ENCODE results near the gene KCNK2.

The KCNK2 gene

DNA sequence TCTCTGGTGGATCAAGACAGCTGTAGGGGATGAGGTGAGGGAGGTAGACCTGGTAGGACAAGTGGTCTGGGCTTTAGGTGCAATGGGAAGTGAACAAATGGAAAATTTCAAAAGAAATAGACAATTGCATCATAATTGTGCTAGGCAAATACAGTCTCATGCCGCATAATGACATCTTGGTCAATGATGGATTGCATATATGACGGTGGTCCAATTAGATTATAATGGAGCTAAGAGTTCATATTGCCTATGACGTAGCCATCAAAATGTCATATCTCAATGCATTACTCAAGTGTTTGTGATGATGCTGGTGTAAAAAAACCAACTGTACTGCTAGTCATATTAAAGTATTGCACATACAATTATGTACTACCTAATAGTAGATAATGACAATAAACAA, 19.0 kb downstream of the KCNK2 start:
- DNase-seq: no peak

DNA sequence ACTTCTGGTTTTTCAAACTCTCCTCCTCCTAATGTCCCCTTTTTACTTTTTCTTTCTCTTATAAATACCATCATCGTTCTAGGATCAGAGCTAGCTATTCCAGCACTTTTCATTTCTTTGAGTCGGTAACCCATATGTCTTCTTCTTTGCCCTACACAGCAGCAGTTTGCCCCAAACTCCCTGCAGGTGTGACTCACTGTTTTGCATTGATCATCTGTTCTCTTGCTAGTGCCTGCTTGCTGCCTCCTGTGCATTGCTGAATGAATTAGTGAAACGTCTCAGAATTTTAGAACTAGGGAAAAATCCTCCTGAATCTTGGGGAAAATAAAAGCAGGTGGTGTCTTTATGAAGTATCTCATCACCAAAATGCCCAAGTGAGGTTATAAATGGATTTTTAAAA, 21.7 kb downstream of the KCNK2 start:
- DNase-seq: no peak

DNA sequence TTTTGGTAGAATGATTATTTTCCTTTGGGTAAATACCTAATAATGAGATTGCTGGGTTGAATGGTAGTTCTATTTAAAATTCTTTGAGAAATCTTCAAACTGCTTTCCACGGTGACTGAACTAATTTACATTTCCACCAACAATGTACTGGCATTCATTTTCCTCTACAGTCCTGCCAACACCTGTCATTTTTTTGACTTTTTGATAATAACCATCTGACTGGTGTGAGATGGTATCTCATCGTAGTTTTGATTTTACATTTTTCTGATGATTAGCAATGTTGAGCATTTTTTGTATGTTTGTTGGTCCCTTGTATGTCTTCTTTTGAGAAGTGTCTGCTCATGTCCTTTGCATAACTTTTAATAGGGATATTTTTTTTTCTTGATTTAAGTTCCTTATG, 23.5 kb downstream of the KCNK2 start:
- DNase-seq: no peak

GRCh38 chr1:215109171-215109570, 26.6 kb downstream of the KCNK2 start:
- no peak for DNase-seq

DNA sequence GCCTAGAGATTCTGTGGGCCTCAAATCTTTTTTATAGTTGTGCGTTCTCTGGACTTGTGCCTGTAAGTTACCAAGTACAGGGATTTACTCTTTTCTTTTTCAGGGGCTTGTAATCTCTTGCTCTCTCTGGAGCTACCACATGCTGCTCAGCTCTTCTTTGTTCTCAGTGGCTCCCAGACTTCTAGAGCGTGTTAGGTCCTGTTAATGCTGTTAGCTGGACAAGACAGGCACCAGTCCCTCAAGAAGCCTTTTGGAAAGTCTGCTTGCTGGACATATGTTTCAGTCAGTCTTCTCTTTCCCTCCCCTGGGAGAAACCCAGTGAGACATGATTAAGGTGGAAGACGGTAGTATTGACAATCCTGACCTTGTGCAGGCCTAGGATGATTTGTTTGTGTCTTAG, 29.4 kb downstream of the KCNK2 start:
- DNase-seq: no peak

GRCh38 chr1:215113776-215114153, 31.2 kb downstream of the KCNK2 start:
- DNase-seq: no peak

DNA sequence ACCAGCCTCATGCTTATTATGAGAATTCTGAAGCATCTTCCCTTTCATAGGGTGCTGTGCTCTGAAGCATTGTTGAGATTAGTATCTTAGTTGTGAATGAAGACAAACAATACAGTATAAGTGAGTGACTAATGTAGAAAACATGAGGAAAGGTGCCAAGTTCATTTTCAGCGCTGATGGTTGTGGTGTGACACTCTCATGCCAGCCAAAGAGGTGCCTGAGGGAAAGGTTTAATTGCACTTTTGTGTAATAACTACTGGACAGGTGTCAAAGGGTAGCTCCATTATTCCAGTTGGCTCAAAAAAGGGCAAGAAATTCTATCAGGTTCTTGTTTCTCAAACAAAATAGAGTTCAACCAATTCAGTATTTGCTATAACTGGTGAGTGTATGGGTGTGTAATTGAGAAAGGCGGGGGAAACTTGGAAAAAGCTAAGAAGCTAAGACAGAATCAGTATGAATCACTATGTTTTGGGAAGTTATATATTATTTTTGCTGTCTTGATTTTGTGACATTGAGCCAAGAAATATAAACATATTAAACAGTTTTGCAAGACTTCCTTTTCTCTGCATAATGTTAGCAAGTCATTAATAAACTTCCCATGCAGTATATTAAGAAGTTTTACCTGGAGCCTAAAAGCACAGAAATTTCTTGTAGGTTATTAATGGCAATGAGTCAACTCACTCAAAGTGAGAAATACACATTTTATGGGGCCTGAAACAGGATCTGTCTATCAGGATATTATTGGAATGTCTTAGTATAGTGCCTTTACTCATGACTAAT, 31.8 kb downstream of the KCNK2 start:
- peak; percentile 15 for DNase-seq

DNA sequence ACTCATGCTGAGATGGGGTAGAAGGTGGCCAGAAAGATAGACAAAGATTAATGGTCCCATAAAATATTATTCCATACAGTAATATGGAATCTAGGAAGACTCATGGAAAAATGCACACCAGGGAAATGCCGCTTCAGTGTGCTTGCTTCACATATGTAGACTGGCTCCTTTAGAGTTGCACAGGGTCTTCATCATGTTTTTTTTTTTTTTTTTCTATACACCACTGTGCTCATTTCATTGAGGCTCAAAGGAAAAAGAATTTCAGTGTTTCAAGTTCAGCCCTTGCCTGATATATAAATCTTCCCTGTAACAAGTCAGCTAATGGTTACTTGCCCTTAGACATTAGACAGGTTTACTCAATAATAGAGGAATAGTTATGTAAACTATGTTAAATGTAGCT, 33.2 kb downstream of the KCNK2 start:
- DNase-seq: no peak

DNA sequence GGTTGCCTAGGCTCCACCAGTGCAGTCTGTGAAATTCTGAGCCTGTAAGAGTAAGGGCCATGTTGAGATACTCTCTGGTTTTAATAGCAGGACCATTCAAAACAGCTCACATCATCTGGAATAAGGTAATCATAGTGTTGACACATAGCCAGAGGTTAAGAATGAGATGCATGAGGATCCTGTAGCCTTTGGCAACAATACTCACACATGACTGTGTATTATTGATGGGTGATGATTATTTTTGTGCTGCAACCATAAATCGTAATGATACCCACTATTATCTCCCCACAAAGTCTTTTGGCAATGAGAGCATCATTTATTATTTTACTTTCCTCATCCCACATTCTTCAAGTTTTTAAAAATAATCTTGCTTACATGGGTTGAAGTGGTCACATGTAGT, 35.5 kb downstream of the KCNK2 start:
- no peak for DNase-seq

GRCh38 chr1:215119056-215119455, 36.5 kb downstream of the KCNK2 start:
- DNase-seq: no peak

DNA sequence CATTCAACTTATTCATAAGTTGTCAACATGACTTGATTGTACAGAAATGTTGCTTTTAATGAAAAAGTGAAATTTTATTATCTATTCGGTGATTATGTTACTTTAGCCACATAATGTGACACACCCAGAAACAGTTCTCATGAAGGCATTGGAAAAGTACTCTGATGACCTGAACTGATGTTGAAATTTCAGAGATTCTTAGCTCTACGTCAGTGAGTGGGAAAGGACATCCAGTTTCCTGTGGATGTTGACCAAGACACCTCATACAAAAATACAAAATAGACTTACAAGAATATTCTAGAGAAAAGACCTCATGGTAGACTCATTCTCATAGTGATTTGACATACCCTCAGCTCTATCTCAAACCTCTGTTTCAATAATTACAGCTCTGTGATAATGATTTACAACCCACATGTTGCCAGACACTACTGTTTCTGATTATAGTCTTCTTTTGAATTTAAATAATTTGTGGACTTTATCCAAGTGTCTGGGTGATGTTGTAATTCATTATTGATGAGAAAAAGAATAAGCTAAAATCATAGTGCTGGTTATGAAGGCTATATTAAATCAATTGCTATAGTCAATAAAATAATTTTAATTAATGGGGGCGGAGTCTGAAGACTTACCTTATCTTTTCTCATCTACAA, 37.3 kb downstream of the KCNK2 start:
- no peak for DNase-seq

- no peak for DNase-seq
Measured at GRCh38 chr1:215128504-215128903, 46.0 kb downstream of the KCNK2 start.

DNA sequence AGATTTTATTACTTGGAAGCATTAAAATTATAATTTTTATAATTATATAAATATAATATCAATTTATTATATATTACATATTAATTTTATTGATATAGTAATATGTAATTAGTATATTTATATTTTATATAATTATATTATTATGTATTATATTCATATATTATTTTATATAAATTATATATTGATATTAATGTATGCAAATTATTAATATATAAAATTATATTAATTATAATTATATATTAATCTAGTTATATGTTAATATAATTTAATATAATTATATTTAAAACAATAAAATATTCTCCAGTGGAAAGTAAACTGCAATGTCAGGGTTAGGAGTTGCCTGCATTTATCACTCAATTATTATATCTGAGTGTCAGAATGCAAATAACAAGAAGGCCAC, 48.8 kb downstream of the KCNK2 start:
- DNase-seq: no peak

- no peak for DNase-seq
Measured at GRCh38 chr1:215132156-215132555, 49.6 kb downstream of the KCNK2 start.

DNA sequence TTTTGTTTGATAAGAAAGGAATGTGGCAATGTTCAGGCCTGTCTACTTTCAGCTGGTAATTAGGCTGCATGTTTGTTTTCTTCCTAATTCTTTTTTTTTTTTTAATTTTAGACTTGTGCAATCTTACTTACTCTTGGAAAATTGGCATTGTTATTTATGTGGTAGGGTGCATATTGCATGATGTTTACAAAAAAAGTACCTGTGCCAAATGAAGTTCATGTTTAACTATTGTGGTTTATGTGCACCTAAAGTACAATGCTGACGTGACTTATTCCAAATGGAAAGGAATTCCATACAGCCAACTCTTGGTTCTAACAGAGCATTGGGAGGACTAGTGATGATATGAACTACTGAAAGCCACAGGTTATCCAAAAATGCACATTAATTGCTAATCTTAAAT, 51.0 kb downstream of the KCNK2 start:
- no peak for DNase-seq

- DNase-seq: no peak
Measured at GRCh38 chr1:215137985-215138384, 55.4 kb downstream of the KCNK2 start.

DNA sequence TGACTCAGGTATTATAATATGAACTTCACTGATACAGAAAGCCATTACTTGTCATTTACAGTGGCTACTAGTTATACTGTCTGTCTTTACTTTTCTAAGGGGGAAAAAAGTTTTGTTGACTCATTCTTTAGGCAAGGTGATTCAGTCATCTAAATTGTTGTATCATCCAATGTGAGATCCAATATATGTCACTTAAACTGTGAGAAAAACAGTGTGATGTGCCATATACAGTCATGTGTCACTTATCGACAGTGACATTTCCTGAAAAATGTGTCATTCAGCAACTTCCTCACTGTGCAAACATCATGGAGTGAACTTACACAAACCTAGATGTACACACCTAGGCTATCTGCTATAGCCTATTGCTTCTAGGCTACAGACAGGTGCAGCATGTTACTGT, 57.6 kb downstream of the KCNK2 start:
- peak; percentile 34 for DNase-seq

DNA sequence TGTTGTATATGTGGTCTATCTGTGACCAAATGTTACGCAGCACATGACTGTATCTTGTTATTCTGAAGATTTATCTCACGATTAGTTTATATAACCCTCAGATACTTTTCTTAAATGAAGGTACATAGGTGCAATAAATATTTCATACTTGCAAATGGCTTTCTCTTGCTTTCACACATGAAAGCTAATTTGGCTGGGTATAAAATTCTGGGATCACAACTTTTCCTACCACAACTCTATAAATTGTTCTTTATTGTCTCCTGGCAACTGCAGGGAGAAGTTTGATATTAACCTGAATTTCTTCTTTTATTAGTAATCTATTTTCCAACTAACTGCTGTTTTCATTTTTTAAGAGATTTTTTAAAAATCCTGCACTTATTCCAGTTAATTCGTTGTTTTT, 58.9 kb downstream of the KCNK2 start:
- no peak for DNase-seq

- no peak for DNase-seq
Measured at GRCh38 chr1:215143497-215143896, 61.0 kb downstream of the KCNK2 start.

GRCh38 chr1:215146240-215146975, 63.9 kb downstream of the KCNK2 start:
- DNase-seq: no peak

DNA sequence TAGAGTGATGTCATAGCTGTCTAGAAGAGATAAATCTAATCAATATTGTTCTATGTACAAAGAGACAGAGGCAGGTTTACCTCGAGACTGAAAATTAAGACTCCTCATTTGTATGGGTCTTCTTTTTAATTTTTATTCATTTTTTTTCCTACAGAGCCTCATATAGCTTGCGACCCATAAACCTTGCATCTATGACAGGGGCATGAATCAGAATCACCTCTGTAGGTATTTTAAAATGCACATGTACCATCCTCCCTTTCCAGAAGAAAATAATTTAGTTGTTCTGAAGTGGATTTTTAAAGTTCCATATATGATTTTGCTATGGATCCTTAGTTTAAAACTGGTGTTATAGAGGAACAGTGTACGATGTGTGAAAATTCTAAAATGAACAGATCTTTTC, 64.5 kb downstream of the KCNK2 start:
- DNase-seq: no peak

GRCh38 chr1:215151841-215152549, 69.5 kb downstream of the KCNK2 start:
- no peak for DNase-seq

GRCh38 chr1:215156232-215156631, 73.7 kb downstream of the KCNK2 start:
- no peak for DNase-seq

- no peak for DNase-seq
Measured at GRCh38 chr1:215160351-215160750, 77.8 kb downstream of the KCNK2 start.
